Activated CD4-positive, alpha-beta T cell treated with anti-CD3 and anti-CD28 coated beads for 36 hours (primary cell): ENCODE results near the gene GDPD2. TPM values are rescaled to one million over a fixed set of nuclear protein-coding genes. Genes with fewer than 3 reads are reported as not detected.

Source experiments
- ATAC-seq: fragments of 200-7000 bp; cut with Tn5 transposase; one replicate; pipeline ENCODE4 v1.10.0; 2021; ENCODE audit warnings: mild to moderate bottlenecking, moderate library complexity
- CTCF ChIA-PET: fragments of 350-600 bp; sonication (Branson Sonifier 250); formaldehyde crosslinking; loops from one replicate; lab custom pipeline; 2021; ENCODE audit warnings: antibody characterized with exemption; lab: Charles Lee
- POLR2A ChIA-PET: fragments of 350-600 bp; sonication (Branson Sonifier 250); formaldehyde crosslinking; loops from one replicate; lab custom pipeline; 2021; ENCODE audit warnings: antibody characterized with exemption, inconsistent platforms; lab: Charles Lee
- DNase-seq: peaks from one replicate; pipeline ENCODE4 v3.0.0-alpha.2; 2020
- H3K27ac Mint-ChIP-seq: one replicate; pipeline ENCODE4 v1.8.0; 2021; ENCODE audit warnings: mixed read lengths
- H3K27me3 Mint-ChIP-seq: one replicate; pipeline ENCODE4 v1.8.0; 2021; ENCODE audit warnings: mixed read lengths
- H3K36me3 Mint-ChIP-seq: one replicate; pipeline ENCODE4 v1.8.0; 2021; ENCODE audit warnings: low read depth, mixed read lengths
- H3K4me1 Mint-ChIP-seq: one replicate; pipeline ENCODE4 v1.8.0; 2021; ENCODE audit warnings: mixed read lengths
- H3K4me3 Mint-ChIP-seq: one replicate; pipeline ENCODE4 v1.8.0; 2021; ENCODE audit warnings: mild to moderate bottlenecking, moderate library complexity, mixed read lengths
- H3K9me3 Mint-ChIP-seq: one replicate; pipeline ENCODE4 v1.8.0; 2021; ENCODE audit warnings: low read depth, mixed read lengths
- intact Hi-C, 2 experiments: fragments of 100-400 bp; cut with DNase I in 1 of 2; cut with micrococcal nuclease in 1 of 2; formaldehyde crosslinking; loops; one replicate each; pipeline versions ENCODE4 v1.14.2 to v1.15.1; 2022 to 2024; cut with DNase I, micrococcal nuclease
- total RNA-seq, 2 experiments: library from RNA; stranded (reverse); gene quantifications; one replicate each; pipeline ENCODE4 v1.2.3, GENCODE V29; 2021

GDPD2 gene
- total RNA-seq, 2 experiments from 2014 or later: 0.11 TPM; not detected in 1

DNA sequence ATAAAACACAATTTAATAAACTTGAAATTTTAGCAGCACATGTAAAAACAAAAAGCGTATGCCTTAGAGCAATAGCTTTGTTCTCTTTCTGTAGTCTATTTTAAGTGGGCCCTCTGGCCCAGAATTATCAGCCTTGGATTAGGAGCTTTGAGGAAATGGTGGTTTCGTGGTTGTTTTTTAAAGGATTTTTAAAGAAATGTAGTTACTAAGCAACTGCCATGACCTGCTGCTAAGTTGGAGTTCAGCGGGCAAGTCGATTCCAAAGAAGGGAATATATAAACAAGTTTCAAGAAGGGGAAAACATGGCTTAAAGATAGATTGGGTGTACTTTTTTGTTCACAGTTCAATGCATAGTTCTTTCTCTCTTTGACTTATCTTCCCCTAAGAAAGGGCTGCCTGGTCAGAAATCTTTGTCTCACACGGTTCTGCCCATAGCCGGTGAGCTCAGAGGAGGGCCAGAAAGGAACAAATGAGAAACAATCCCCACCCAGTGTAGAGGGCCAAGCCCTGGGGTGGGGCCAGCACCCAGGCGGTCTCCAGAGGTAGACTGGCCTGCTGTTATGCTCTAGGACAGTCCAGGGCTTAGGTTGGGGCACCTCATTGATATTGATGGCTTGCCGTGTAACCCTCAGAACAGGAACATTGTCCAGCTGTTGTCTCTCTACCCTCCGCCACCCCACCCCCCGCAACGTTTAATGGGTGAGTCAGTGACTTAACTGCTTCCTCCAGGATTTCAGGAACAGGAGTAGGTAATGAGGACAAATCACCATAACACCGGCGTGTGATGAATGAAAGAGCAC, 54.0 kb downstream of the GDPD2 start:
- Mint-ChIP-seq H3K9me3 (no peaks in the 10 kb centered on the region), H3K4me3 (no peak overlapping the region), H3K4me1 (peaks cover 7% of the 10 kb centered on the region), H3K27ac (no peak overlapping the region), H3K27me3 (no peaks in the 10 kb centered on the region), H3K36me3 (peaks cover 6% of the 10 kb centered on the region)
- ChIA-PET CTCF (no interaction called here), POLR2A (no interaction called here)
- ATAC-seq (no peak), DNase-seq (no peak)
- intact Hi-C loops: no loop called here

DNA sequence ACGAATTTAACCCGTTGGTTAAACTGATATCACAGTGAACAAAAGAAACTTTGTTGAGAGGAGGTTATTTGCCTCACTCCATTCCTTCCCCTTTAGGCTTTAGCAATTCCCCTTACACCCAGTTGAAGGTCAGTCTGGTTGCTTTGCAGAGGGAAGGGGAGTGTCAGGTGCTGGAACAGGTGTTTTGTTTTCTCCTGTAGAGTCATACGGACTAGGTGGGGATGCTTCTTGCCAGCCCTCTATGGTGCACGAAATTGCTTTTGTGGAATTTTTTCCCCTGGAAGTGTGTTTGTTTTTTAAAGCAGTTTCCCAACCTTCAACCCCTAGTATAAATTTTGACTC, 54.6 kb downstream of the GDPD2 start:
- intact Hi-C loops: no loop called here
- ATAC-seq (no peak), DNase-seq (no peak)
- Mint-ChIP-seq H3K36me3 (peaks cover 6% of the 10 kb centered on the region), H3K27me3 (no peaks in the 10 kb centered on the region), H3K4me3 (no peak overlapping the region), H3K27ac (no peak overlapping the region), H3K4me1 (peaks cover 7% of the 10 kb centered on the region), H3K9me3 (no peaks in the 10 kb centered on the region)
- ChIA-PET POLR2A (no interaction called here), CTCF (no interaction called here)

DNA sequence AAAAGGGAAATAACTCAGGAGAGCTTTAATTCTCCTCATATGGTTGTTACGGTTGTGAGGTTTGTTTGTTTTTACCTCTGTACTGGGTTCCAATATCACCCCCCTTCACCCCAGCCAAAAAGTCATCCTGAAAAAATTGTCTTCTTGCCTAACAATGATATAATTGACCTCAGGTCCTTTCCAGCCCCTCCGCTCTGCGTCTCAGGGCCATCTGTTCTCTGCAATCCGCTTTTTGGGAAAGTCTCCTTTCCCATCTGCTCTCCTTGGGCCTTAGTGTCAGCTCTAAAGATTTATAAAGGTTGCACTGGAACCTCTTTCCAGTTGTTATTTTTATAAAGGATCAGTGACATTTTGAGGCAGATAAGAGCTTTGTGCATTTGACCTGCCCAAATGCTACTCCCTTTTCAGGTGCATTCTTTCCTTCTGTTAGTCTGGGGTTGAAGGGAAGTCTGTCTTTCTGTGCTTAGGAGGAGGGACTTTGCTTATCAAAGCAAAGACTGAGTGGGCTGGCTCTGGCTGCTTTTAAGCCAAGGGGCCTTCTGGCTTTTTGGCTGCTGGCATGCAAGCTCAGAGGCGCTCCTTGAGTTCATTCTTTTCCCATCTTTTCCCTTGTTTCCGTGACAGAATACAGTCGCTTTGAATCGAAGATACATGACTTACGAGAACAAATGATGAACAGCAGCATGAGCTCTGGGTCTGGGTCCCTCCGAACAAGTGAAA, 55.6 kb downstream of the GDPD2 start:
- Mint-ChIP-seq H3K36me3 (peaks cover 5% of the 10 kb centered on the region), H3K4me1 (peaks cover 7% of the 10 kb centered on the region), H3K4me3 (no peak overlapping the region), H3K9me3 (no peaks in the 10 kb centered on the region), H3K27me3 (no peaks in the 10 kb centered on the region), H3K27ac (no peak overlapping the region)
- no peak for ATAC-seq
- intact Hi-C loops: no loop called here
- no peak for DNase-seq
- POLR2A ChIA-PET: no interaction called here
- CTCF ChIA-PET: no interaction called here

DNA sequence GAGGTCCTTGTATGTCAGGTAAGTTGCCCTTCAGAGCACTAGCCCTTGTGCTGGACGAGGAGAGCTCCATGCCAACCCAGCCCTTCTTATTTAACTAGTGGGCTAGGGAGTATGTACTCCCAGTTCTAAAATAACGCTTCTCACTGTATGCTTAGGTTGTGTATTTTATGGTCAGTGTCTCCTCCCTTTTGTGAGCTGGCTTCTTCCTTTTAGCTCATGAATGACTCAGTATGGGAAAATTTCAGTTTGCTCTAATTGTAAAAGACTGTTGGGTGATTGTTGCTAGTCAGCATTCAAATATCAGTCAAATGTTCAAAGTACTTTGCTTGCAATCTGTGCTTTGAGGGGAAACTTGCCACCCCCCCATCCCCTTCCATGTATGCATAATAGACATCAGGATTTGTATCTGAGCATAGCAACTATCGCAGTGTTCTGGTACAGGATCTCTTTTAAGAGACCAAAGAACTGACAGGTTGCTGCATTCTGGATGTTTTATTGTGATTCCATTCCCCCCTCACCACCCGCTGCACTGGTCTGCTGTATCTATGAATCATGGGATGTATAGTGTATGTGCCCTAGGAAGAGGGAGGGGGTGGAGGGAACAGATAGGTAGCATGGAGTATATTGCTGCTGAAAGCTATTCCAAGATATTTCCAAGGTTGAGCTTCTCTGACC, 56.3 kb downstream of the GDPD2 start:
- Mint-ChIP-seq H3K27ac (no peak overlapping the region), H3K9me3 (no peaks in the 10 kb centered on the region), H3K4me1 (peaks cover 7% of the 10 kb centered on the region), H3K4me3 (no peak overlapping the region), H3K36me3 (peaks cover 5% of the 10 kb centered on the region), H3K27me3 (no peaks in the 10 kb centered on the region)
- CTCF ChIA-PET: no interaction called here
- ATAC-seq (no peak), DNase-seq (no peak)
- POLR2A ChIA-PET: no interaction called here
- intact Hi-C loops: no loop called here

DNA sequence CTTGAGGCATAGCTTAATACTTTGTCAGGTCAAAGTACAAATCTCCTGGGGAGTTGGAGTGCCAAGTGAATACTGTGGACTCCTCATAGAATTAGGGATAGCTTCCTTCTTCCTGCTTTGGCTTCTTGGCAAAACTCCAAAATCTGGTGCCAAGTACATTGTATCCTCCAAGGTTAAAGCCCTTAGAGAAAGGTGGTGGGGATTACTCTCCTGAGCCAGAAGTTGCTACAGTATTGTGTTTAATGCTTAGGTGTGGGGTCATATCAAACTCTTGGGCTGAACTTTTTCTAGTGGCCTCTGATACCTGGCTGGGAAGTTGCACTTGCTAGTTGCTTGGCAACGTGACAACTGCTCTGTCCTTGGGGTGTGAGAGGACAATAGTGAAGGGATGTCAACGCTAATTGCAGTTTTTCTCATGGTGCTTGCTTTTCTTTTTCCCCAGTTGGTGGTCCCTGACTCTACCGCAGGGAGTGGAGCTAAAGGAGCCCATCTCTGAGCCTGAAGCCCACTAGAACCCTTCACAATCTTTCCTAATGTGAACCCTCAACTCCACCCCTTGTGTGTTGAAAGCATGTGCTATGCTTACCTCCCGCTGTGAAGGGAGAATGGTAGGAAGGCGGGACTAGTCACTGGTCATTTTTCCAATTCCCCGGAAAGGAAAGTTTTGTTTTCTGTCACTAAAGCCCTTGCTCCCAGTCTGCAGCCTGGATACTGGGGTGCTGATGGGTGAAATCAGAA, 57.0 kb downstream of the GDPD2 start:
- CTCF ChIA-PET: no interaction called here

DNA sequence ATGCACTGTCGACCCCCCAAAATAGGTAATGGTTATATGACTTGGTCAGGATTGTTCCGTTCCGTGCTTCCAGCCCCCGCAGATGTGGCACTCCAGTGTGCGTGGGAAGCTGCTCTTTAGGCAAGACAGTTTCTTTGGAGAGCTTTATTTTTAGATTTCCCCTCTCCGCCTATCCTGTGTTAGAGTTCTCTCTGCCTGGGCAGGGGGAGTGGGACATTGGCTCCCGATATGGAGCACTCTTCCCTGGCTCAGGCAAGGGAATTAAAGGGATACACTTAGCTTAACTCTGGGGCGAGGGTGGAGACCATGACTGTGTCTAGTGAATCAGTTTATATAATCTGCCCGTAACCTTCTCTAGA, 57.5 kb downstream of the GDPD2 start:
- no peak for ATAC-seq
- H3K4me3 Mint-ChIP-seq: no peak overlapping the region

More for the DNA sequence above, 57.0 kb downstream of the GDPD2 start:
- Mint-ChIP-seq H3K27ac (no peak overlapping the region), H3K9me3 (no peaks in the 10 kb centered on the region), H3K36me3 (peaks cover 7% of the 10 kb centered on the region), H3K4me1 (peaks cover 7% of the 10 kb centered on the region), H3K27me3 (no peaks in the 10 kb centered on the region), H3K4me3 (no peak overlapping the region)
- ATAC-seq (no peak), DNase-seq (no peak)
- POLR2A ChIA-PET: no interaction called here
- intact Hi-C loops: no loop called here

DNA sequence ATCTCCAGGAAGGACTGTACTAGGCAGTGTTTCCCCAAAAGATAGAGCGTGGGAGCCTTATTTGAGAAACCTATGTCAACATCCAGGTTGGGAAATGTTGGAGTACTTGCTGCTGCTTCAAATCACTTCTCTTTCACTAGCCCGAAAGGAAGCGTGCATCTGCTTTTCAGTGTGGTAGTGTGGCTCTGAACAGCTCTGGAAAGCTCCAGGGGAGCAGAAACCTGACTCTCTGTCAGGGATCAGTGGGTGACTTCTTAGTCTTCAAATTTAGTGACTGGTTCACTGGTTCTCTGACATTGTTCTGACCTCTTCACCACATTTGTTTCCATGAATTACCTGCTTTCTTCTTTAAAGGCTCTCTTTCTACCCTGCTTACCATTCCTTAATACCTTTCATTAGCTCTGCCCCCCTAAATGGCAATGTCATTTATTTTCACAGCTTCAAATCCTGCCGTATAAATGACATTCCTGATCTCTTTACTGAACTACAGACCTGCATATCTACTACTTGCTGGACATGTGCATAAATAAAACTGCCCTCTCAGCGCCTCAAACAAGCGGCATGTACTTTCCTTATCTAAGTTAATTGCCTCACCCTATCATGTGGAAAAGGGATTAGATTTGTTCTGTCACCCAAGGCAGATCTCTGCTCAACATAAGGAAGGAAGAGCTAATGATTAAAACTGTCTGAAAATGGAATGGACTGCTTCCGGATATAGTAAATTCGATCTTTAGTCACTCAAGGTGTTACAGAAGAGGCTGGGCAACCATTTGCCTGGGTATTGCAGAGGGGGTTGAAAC, 58.6 kb downstream of the GDPD2 start:
- no peaks in the 10 kb centered on the region for H3K9me3 Mint-ChIP-seq

More for the DNA sequence above, 57.5 kb downstream of the GDPD2 start:
- ChIA-PET POLR2A (no interaction called here), CTCF (no interaction called here)
- intact Hi-C loops: no loop called here
- no peaks in the 10 kb centered on the region for H3K27me3 Mint-ChIP-seq
- no peak overlapping the region for H3K27ac Mint-ChIP-seq
- H3K36me3 Mint-ChIP-seq: peaks cover 7% of the 10 kb centered on the region
- no peaks in the 10 kb centered on the region for H3K9me3 Mint-ChIP-seq
- H3K4me1 Mint-ChIP-seq: peaks cover 3% of the 10 kb centered on the region
- no peak for DNase-seq

DNA sequence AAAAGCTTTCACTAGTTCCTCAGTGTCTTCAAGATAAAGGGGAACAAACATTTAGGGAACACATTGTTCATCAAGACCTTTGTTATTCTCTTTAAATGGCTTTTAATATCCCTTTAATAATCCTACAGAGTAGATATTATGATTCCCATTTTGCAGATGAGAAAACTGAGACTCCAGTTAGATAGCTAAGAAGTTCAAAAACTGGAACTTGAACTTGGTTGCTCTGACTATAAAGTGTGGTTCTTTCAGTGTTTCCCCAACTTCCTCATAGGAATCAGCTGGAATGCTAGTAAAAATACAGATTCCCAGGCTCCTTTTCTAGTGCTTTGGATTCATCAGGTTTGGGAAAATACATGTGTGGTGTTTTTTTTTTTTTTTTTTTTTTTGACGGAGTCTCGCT, 59.2 kb downstream of the GDPD2 start:
- Mint-ChIP-seq H3K27me3 (no peaks in the 10 kb centered on the region), H3K36me3 (peaks cover 7% of the 10 kb centered on the region), H3K4me3 (no peak overlapping the region), H3K27ac (no peak overlapping the region), H3K4me1 (peaks cover 3% of the 10 kb centered on the region), H3K9me3 (no peaks in the 10 kb centered on the region)
- ChIA-PET POLR2A (no interaction called here), CTCF (interaction anchor here (0.7 kb wide), 1 partner anchor 129 kb away, joined by 3 read pairs; no protein-coding TSS in a partner anchor)
- intact Hi-C loops: no loop called here
- ATAC-seq (no peak), DNase-seq (no peak)

More for the DNA sequence above, 58.6 kb downstream of the GDPD2 start:
- H3K4me1 Mint-ChIP-seq: peaks cover 3% of the 10 kb centered on the region
- H3K36me3 Mint-ChIP-seq: peaks cover 7% of the 10 kb centered on the region
- H3K27ac Mint-ChIP-seq: no peak overlapping the region
- CTCF ChIA-PET: interaction anchor here (0.7 kb wide), 1 partner anchor 130 kb away, joined by 3 read pairs; no protein-coding TSS in a partner anchor
- ATAC-seq (no peak), DNase-seq (no peak)
- no peak overlapping the region for H3K4me3 Mint-ChIP-seq
- intact Hi-C loops: no loop called here
- H3K27me3 Mint-ChIP-seq: no peaks in the 10 kb centered on the region
- POLR2A ChIA-PET: no interaction called here

Other genes starting within 250 kb of the GDPD2 start
- not detected for gene DGAT2L6, start 245.8 kb upstream of the GDPD2 start, total RNA-seq
- gene AWAT1, start 188.7 kb upstream of the GDPD2 start, total RNA-seq: not detected
- under 1 TPM; 0.11 to 0.23 TPM for gene P2RY4, start 163.1 kb upstream of the GDPD2 start, total RNA-seq
- not detected for gene ARR3, start 155.0 kb upstream of the GDPD2 start, total RNA-seq
- gene RAB41, start 141.1 kb upstream of the GDPD2 start, total RNA-seq: not detected
- gene PDZD11, start 133.4 kb upstream of the GDPD2 start, total RNA-seq: 10 to 100 TPM; 23.6 to 28.0 TPM
- gene KIF4A, start 133.2 kb upstream of the GDPD2 start, total RNA-seq: 10 to 100 TPM; 21.2 to 25.4 TPM
- 10 to 100 TPM; 18.4 to 27.8 TPM for gene DLG3, start 21.5 kb downstream of the GDPD2 start, total RNA-seq